Neural cell (in vitro differentiated cells): Measurements from ENCODE around the gene GRID1. TPM values are rescaled to one million over a fixed set of nuclear protein-coding genes. Genes with fewer than 3 reads are reported as not detected.

Experiments used
- H2AFZ ChIP-seq: fragments of 200-600, 300-800 bp; sonication (generic), shearing (Covaris generic); 2 replicates; pipeline ENCODE4 v1.6.0; 2014; ENCODE audit warnings: low read depth, mild to moderate bottlenecking, antibody characterized with exemption, low read length, moderate library complexity
- H3F3A ChIP-seq: fragments of 200-600 bp; shearing (Covaris generic); 2 replicates; pipeline ENCODE4 v1.6.1; 2016; ENCODE audit warnings: mild to moderate bottlenecking, moderate library complexity, mixed read lengths, antibody characterized with exemption, low read length; ENCODE audit not compliant: insufficient read depth, poor library complexity, severe bottlenecking
- H3K27ac ChIP-seq: fragments of 200-600, 300-800 bp; sonication (generic), shearing (Covaris generic); 2 replicates; pipeline ENCODE4 v1.5.1; 2014; ENCODE audit warnings: mild to moderate bottlenecking, low read length, moderate library complexity
- H3K27me3 ChIP-seq: fragments of 300-800, 200-600 bp; sonication (generic), shearing (Covaris generic); 2 replicates; pipeline ENCODE4 v1.6.0; 2014; ENCODE audit warnings: mild to moderate bottlenecking, low read depth, low read length, moderate library complexity; ENCODE audit not compliant: insufficient read depth
- H3K36me3 ChIP-seq: fragments of 300-800, 200-600 bp; sonication (generic), shearing (Covaris generic); 2 replicates; pipeline ENCODE4 v1.5.1; 2014; ENCODE audit warnings: mild to moderate bottlenecking, antibody characterized with exemption, low read length, moderate library complexity; ENCODE audit not compliant: insufficient read depth
- H3K4me2 ChIP-seq: fragments of 300-800, 200-600 bp; sonication (generic), shearing (Covaris generic); 2 replicates; pipeline ENCODE4 v1.6.0; 2014; ENCODE audit warnings: mild to moderate bottlenecking, low read length
- H3K4me3 ChIP-seq: fragments of 300-800, 200-600 bp; sonication (generic), shearing (Covaris generic); 2 replicates; pipeline ENCODE4 v1.5.1; 2014; ENCODE audit warnings: mild to moderate bottlenecking, low read length, moderate library complexity
- H3K79me2 ChIP-seq: fragments of 200-600 bp; shearing (Covaris generic); replicated peaks from 2 replicates; pipeline ENCODE4 v1.6.0; 2014; ENCODE audit warnings: mild to moderate bottlenecking, low read length, moderate library complexity; ENCODE audit not compliant: insufficient read depth
- H3K9ac ChIP-seq: fragments of 300-800, 200-600 bp; sonication (generic), shearing (Covaris generic); 2 replicates; pipeline ENCODE4 v1.6.1; 2016; ENCODE audit warnings: mild to moderate bottlenecking, low read length, mixed read lengths
- H3K9me2 ChIP-seq: fragments of 200-600 bp; shearing (Covaris generic); 2 replicates; pipeline ENCODE4 v1.6.1; 2016; ENCODE audit warnings: mild to moderate bottlenecking, low read length, mixed read lengths; ENCODE audit not compliant: insufficient read depth
- H3K9me3 ChIP-seq: fragments of 200-600, 300-800 bp; sonication (generic), shearing (Covaris generic); 2 replicates; pipeline ENCODE4 v1.6.1; 2016; ENCODE audit warnings: mild to moderate bottlenecking, mixed run types, low read length, moderate library complexity, mixed read lengths
- H4K20me1 ChIP-seq: fragments of 200-600 bp; shearing (Covaris generic); 2 replicates; pipeline ENCODE4 v1.6.1; 2016; ENCODE audit warnings: mild to moderate bottlenecking, mixed run types; ENCODE audit not compliant: insufficient read depth
- EP300 ChIP-seq: fragments of 450-650 bp; conservative IDR thresholded peaks from 2 replicates; pipeline ENCODE4 v1.6.1; 2014; ENCODE audit warnings: antibody characterized with exemption, mild to moderate bottlenecking, moderate library complexity; ENCODE audit not compliant: poor library complexity, severe bottlenecking
- EZH2 ChIP-seq: fragments of 200-600, 300-800 bp; shearing (Covaris generic), sonication (generic); IDR thresholded peaks from 2 replicates; pipeline ENCODE4 v1.6.1; 2014; ENCODE audit warnings: antibody characterized with exemption, low read length, borderline replicate concordance, mild to moderate bottlenecking; ENCODE audit not compliant: insufficient read depth, poor library complexity, severe bottlenecking
- MXI1 ChIP-seq: fragments of 450-650 bp; conservative IDR thresholded peaks from 2 replicates; pipeline ENCODE4 v1.6.1; 2014; ENCODE audit warnings: antibody characterized with exemption, mild to moderate bottlenecking; ENCODE audit not compliant: poor library complexity, severe bottlenecking
- POLR2AphosphoS5 ChIP-seq: IDR thresholded peaks from 2 replicates; pipeline ENCODE4 v1.6.1; 2012
- RAD21 ChIP-seq: fragments of 450-650 bp; conservative IDR thresholded peaks from 2 replicates; pipeline ENCODE4 v1.6.1; 2014; ENCODE audit warnings: antibody characterized with exemption, mild to moderate bottlenecking, moderate library complexity
- SMC3 ChIP-seq: fragments of 450-650 bp; conservative IDR thresholded peaks from 2 replicates; pipeline ENCODE4 v1.6.1; 2014; ENCODE audit warnings: antibody characterized with exemption, mild to moderate bottlenecking, moderate library complexity; ENCODE audit not compliant: poor library complexity
- TAF1 ChIP-seq: IDR thresholded peaks from 2 replicates; pipeline ENCODE4 v1.6.1; 2012; ENCODE audit warnings: low read depth
- polyA plus RNA-seq: library from polyadenylated mRNA; depleted of rRNA; stranded (reverse); fragments of >200 nt; gene quantifications from 2 replicates; pipeline ENCODE4 v1.2.3, GENCODE V29; 2014
- TF ChIP-seq, protein P1 (sequence below): IDR thresholded peaks from 2 replicates; pipeline ENCODE4 v1.6.1; 2012; ENCODE audit warnings: borderline replicate concordance
- TF ChIP-seq, protein P2 (sequence below): fragments of 450-650 bp; IDR thresholded peaks from 2 replicates; pipeline ENCODE4 v1.5.1; 2014; ENCODE audit warnings: antibody characterized with exemption, mild to moderate bottlenecking, moderate library complexity; ENCODE audit not compliant: poor library complexity, severe bottlenecking

The GRID1 gene
- polyA plus RNA-seq, 1 donor from 2014 or later, result 7.3 TPM

DNA sequence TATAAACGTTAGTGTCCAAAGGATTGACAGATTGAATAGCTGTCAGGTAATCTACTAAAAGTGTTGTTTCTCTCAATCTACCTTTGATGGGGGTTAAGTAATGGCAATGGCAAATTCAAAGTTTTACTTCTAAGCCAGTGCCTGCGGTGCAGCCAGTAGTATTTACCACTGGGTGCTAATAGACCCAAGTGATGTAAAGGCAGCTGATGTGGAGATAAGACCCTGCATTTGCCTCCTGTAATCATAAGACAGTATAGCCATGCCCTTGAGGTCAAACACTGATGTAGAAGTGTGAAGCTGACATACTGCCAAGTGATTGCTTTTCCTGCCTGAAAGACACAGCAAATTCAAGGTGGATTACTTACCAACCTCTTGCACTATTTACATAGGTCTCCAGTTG, 572.0 kb downstream of the GRID1 start:
- no peaks in the 10 kb centered on the region for H3K36me3 ChIP-seq
- H3K4me3 ChIP-seq, result no peak overlapping the region
- TF ChIP-seq EZH2 (no peak), EP300 (peak; percentile 41), RAD21 (no peak)
- no peaks in the 10 kb centered on the region for H3K79me2 ChIP-seq
- H3K27ac ChIP-seq, result no peak overlapping the region
- no peaks in the 10 kb centered on the region for H3F3A ChIP-seq
- no peak overlapping the region for H2AFZ ChIP-seq
- H3K9me3 ChIP-seq, result no peaks in the 10 kb centered on the region
- no peaks in the 10 kb centered on the region for H3K9me2 ChIP-seq
- no peaks in the 10 kb centered on the region for H4K20me1 ChIP-seq
- no peaks in the 10 kb centered on the region for H3K27me3 ChIP-seq
- H3K9ac ChIP-seq, result no peak overlapping the region
- no peak overlapping the region for H3K4me2 ChIP-seq

DNA sequence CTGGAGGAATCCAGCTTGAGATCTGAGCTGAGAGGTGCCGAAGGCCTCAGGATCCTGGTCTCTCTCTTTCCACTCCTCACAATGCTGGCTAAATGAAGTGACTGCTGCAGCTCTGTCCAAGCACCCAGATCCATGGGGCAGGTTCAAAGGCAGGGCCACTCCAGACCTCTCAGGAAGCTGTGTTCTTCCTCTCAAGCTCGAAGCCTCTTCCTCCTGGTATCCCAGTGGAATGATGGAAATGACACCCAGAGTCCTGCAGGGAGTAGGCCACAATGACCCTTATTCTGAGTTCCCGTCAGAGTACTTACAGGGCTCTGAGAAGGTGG, 574.1 kb downstream of the GRID1 start:
- H3K4me2 ChIP-seq, result no peak overlapping the region
- TF ChIP-seq MXI1 (no peak), POLR2AphosphoS5 (no peak), TAF1 (no peak), EP300 (no peak), RAD21 (no peak), SMC3 (no peak), EZH2 (no peak)
- TF ChIP-seq, protein P1, sequence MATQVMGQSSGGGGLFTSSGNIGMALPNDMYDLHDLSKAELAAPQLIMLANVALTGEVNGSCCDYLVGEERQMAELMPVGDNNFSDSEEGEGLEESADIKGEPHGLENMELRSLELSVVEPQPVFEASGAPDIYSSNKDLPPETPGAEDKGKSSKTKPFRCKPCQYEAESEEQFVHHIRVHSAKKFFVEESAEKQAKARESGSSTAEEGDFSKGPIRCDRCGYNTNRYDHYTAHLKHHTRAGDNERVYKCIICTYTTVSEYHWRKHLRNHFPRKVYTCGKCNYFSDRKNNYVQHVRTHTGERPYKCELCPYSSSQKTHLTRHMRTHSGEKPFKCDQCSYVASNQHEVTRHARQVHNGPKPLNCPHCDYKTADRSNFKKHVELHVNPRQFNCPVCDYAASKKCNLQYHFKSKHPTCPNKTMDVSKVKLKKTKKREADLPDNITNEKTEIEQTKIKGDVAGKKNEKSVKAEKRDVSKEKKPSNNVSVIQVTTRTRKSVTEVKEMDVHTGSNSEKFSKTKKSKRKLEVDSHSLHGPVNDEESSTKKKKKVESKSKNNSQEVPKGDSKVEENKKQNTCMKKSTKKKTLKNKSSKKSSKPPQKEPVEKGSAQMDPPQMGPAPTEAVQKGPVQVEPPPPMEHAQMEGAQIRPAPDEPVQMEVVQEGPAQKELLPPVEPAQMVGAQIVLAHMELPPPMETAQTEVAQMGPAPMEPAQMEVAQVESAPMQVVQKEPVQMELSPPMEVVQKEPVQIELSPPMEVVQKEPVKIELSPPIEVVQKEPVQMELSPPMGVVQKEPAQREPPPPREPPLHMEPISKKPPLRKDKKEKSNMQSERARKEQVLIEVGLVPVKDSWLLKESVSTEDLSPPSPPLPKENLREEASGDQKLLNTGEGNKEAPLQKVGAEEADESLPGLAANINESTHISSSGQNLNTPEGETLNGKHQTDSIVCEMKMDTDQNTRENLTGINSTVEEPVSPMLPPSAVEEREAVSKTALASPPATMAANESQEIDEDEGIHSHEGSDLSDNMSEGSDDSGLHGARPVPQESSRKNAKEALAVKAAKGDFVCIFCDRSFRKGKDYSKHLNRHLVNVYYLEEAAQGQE, result no peak
- TF ChIP-seq, protein P2, sequence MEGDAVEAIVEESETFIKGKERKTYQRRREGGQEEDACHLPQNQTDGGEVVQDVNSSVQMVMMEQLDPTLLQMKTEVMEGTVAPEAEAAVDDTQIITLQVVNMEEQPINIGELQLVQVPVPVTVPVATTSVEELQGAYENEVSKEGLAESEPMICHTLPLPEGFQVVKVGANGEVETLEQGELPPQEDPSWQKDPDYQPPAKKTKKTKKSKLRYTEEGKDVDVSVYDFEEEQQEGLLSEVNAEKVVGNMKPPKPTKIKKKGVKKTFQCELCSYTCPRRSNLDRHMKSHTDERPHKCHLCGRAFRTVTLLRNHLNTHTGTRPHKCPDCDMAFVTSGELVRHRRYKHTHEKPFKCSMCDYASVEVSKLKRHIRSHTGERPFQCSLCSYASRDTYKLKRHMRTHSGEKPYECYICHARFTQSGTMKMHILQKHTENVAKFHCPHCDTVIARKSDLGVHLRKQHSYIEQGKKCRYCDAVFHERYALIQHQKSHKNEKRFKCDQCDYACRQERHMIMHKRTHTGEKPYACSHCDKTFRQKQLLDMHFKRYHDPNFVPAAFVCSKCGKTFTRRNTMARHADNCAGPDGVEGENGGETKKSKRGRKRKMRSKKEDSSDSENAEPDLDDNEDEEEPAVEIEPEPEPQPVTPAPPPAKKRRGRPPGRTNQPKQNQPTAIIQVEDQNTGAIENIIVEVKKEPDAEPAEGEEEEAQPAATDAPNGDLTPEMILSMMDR, result no peak
- no peak overlapping the region for H3K27ac ChIP-seq

More for the DNA sequence above, 574.1 kb downstream of the GRID1 start:
- H3F3A ChIP-seq, result no peaks in the 10 kb centered on the region
- H3K4me3 ChIP-seq, result no peak overlapping the region
- H3K9me2 ChIP-seq, result no peaks in the 10 kb centered on the region
- H3K9me3 ChIP-seq, result no peaks in the 10 kb centered on the region
- no peak overlapping the region for H3K9ac ChIP-seq
- no peak overlapping the region for H2AFZ ChIP-seq
- H3K36me3 ChIP-seq, result no peaks in the 10 kb centered on the region
- H3K27me3 ChIP-seq, result no peaks in the 10 kb centered on the region
- no peaks in the 10 kb centered on the region for H4K20me1 ChIP-seq
- H3K79me2 ChIP-seq, result no peaks in the 10 kb centered on the region
